ENCODE data around the gene TAS1R2. TPM values are rescaled to one million over a fixed set of nuclear protein-coding genes. Genes with fewer than 3 reads are reported as not detected.

The TAS1R2 gene
- total RNA-seq, 2 donors from 2014 or later = not detected

- peak; percentile 76 for TF ChIP-seq CTCF (IDR thresholded peaks at IDR 0.05)
- Histone ChIP-seq H3K4me3 (no peak overlapping the region), H3K36me3 (no peaks in the 10 kb centered on the region), H3K27me3 (replicated peaks; ENCODE audit: insufficient read depth) (no peaks in the 10 kb centered on the region), H3K4me1 (ENCODE audit: control insufficient read depth in 1 of 2, low read depth in 2 of 2) (no peaks in the 10 kb centered on the region), H3K27ac (no peak overlapping the region), H3K9me3 (no peaks in the 10 kb centered on the region)
- no peak for ATAC-seq (ENCODE audit: insufficient number of reproducible peaks, low FRiP score, low read depth)
- peak; percentile 14 for DNase-seq (ENCODE audit: low spot score)
These were observed 38.4 kb downstream of the TAS1R2 start for GRCh38 chr1:18820791-18821641.

GRCh38 chr1:18819986-18820790 is 39.3 kb downstream of the TAS1R2 start:
- no peak for TF ChIP-seq CTCF (IDR thresholded peaks at IDR 0.05)
- Histone ChIP-seq H3K27me3 (replicated peaks; ENCODE audit: insufficient read depth) (no peaks in the 10 kb centered on the region), H3K27ac (no peak overlapping the region), H3K4me3 (no peak overlapping the region), H3K9me3 (no peaks in the 10 kb centered on the region), H3K36me3 (no peaks in the 10 kb centered on the region), H3K4me1 (ENCODE audit: control insufficient read depth in 1 of 2, low read depth in 2 of 2) (no peaks in the 10 kb centered on the region)
- ATAC-seq (ENCODE audit: insufficient number of reproducible peaks, low FRiP score, low read depth) (no peak), DNase-seq (ENCODE audit: low spot score) (no peak)

GRCh38 chr1:18819203-18819602 is 40.3 kb downstream of the TAS1R2 start:
- Histone ChIP-seq H3K36me3 (no peaks in the 10 kb centered on the region), H3K9me3 (no peaks in the 10 kb centered on the region), H3K27ac (no peak overlapping the region), H3K27me3 (replicated peaks; ENCODE audit: insufficient read depth) (no peaks in the 10 kb centered on the region), H3K4me1 (ENCODE audit: control insufficient read depth in 1 of 2, low read depth in 2 of 2) (no peaks in the 10 kb centered on the region), H3K4me3 (no peak overlapping the region)
- no peak for DNase-seq (ENCODE audit: low spot score)
- ATAC-seq (ENCODE audit: insufficient number of reproducible peaks, low FRiP score, low read depth) = no peak
- TF ChIP-seq CTCF (IDR thresholded peaks at IDR 0.05) = no peak

- H3K9me3 ChIP-seq = no peaks in the 10 kb centered on the region
- H3K27ac ChIP-seq = no peak overlapping the region
- ATAC-seq (ENCODE audit: insufficient number of reproducible peaks, low FRiP score, low read depth) (no peak), DNase-seq (ENCODE audit: low spot score) (no peak)
- no peak overlapping the region for H3K4me3 ChIP-seq
- no peaks in the 10 kb centered on the region for H3K4me1 ChIP-seq (ENCODE audit: control insufficient read depth in 1 of 2, low read depth in 2 of 2)
- H3K36me3 ChIP-seq = no peaks in the 10 kb centered on the region
- no peak for TF ChIP-seq CTCF (IDR thresholded peaks at IDR 0.05)
- no peaks in the 10 kb centered on the region for H3K27me3 ChIP-seq (replicated peaks; ENCODE audit: insufficient read depth)
These were observed 41.5 kb downstream of the TAS1R2 start for GRCh38 chr1:18817795-18818435.

- TF ChIP-seq CTCF (IDR thresholded peaks at IDR 0.05) = no peak
- no peaks in the 10 kb centered on the region for H3K9me3 ChIP-seq
- DNase-seq (ENCODE audit: low spot score) = no peak
- H3K4me3 ChIP-seq = no peak overlapping the region
- H3K4me1 ChIP-seq (ENCODE audit: control insufficient read depth in 1 of 2, low read depth in 2 of 2) = no peaks in the 10 kb centered on the region
- H3K27me3 ChIP-seq (replicated peaks; ENCODE audit: insufficient read depth) = no peaks in the 10 kb centered on the region
- no peak for ATAC-seq (ENCODE audit: insufficient number of reproducible peaks, low FRiP score, low read depth)
- no peak overlapping the region for H3K27ac ChIP-seq
- no peaks in the 10 kb centered on the region for H3K36me3 ChIP-seq
These were observed 42.1 kb downstream of the TAS1R2 start for GRCh38 chr1:18817316-18817715.

All from thoracic aorta (tissue), 2 donors.